ENCODE measurements around the gene CCDC71.
A peak's percentile ranks its signal among the peaks of the same experiment; 100 is the strongest.

Gene CCDC71

DNA sequence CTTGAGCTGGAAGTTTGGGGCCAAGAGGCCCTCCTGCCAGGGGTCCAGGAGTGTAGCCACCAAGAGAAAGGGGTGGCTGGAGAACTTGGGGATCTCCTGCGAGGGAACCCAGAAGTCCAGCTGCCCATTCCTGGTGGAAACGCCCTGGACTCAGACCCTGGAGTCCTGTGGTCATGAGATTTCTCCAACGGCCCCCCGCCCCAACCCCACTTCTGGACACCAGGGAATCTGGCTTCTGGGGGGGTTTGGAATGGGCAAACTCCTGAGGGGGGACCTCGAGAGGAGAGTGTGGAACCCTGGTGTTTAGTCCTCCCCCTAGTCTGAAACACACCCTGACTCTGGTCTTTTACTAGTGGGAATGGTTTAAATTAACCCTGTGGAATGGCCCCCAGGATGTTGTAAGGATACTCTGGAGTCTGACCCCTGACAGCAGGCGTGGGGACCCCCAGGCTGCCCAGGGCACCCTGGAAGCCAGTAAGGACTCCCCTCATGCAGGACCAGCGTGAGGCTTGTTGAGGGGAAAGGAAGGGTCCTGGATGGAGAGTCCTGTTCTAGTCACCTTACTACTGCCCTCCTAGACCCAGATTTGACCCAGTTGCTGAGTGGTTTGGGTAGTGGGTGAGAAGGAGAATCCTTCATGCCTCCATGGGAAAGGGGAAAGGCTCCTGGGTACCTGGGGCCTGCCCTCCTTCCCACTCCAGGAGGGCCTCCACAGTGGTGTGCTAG, 5.8 kb upstream of the CCDC71 start:
- peaks cover 0 to 35% (median 30%) of the 10 kb centered on the region in 5 donors for H3K36me3 ChIP-seq (ENCODE audit: control insufficient read depth in 5 of 5, insufficient read depth in 5 of 5, low read length in 5 of 5)
- H3K27me3 ChIP-seq (ENCODE audit: control insufficient read depth in 5 of 5, insufficient read depth in 4 of 5, low read length in 5 of 5): no peaks in the 10 kb centered on the region
- H3K4me3 ChIP-seq (ENCODE audit: low read depth in 1 of 5, low read length in 5 of 5): peak overlapping the region; percentile 88 to 94 (median 90)
- peak overlapping the region; percentile 92 for H3K27ac ChIP-seq (ENCODE audit: low read depth, low read length)
- no peaks in the 10 kb centered on the region for H3K9me3 ChIP-seq (ENCODE audit: control insufficient read depth in 5 of 5, low read length in 5 of 5)
- peaks cover 16 to 67% (median 62%) of the 10 kb centered on the region in 5 donors for H3K4me1 ChIP-seq (ENCODE audit: control insufficient read depth in 5 of 5, insufficient read depth in 5 of 5, low read length in 5 of 5)
- H3K9ac ChIP-seq (ENCODE audit: low read length in 5 of 5): peak overlapping the region; percentile 91 to 95 (median 94)

GRCh38 chr3:49171119-49171774, 5.1 kb upstream of the CCDC71 start, which contains the start of gene KLHDC8B:
TSS of gene KLHDC8B (plus strand) at chr3:49171598. CDS start at chr3:49172770, 1,172 bp downstream.
- H3K9me3 ChIP-seq (ENCODE audit: control insufficient read depth in 5 of 5, low read length in 5 of 5): no peaks in the 10 kb centered on the region
- peaks cover 18 to 66% (median 62%) of the 10 kb centered on the region in 5 donors for H3K4me1 ChIP-seq (ENCODE audit: control insufficient read depth in 5 of 5, insufficient read depth in 5 of 5, low read length in 5 of 5)
- no peaks in the 10 kb centered on the region for H3K27me3 ChIP-seq (ENCODE audit: control insufficient read depth in 5 of 5, insufficient read depth in 4 of 5, low read length in 5 of 5)
- H3K4me3 ChIP-seq (ENCODE audit: low read depth in 1 of 5, low read length in 5 of 5): peak within 1 kb of the TSS; percentile 88 to 94 (median 90)
- peaks cover 0 to 29% (median 23%) of the 10 kb centered on the region in 5 donors for H3K36me3 ChIP-seq (ENCODE audit: control insufficient read depth in 5 of 5, insufficient read depth in 5 of 5, low read length in 5 of 5)
- peak within 1 kb of the TSS; percentile 92 for H3K27ac ChIP-seq (ENCODE audit: low read depth, low read length)
- peak within 1 kb of the TSS; percentile 91 to 95 (median 94) for H3K9ac ChIP-seq (ENCODE audit: low read length in 5 of 5)

DNA sequence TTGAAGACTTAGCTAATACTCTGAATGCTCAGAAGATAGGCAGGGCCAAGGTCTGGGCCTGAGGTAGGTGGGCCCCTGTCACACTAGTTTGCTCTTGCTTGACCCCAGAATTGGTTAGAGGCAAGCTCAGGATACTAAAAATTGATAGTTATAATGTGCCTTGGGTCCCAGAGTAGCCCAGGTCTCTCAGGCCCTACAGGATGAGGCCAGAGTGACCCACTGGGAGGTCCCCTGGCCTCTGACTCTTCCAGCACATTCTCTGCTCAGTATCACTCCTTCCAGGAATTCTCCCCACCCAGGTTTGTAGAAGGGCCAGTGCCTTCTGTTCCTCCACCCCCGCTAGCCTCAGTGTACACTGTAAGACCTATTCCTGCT, 4.6 kb upstream of the CCDC71 start:
- peak overlapping the region; percentile 56 to 95 (median 93) for H3K9ac ChIP-seq (ENCODE audit: low read length in 5 of 5)
- peak overlapping the region; percentile 54 to 90 (median 90) for H3K4me3 ChIP-seq (ENCODE audit: low read depth in 1 of 5, low read length in 5 of 5)
- H3K27me3 ChIP-seq (ENCODE audit: control insufficient read depth in 5 of 5, insufficient read depth in 4 of 5, low read length in 5 of 5): no peaks in the 10 kb centered on the region
- H3K4me1 ChIP-seq (ENCODE audit: control insufficient read depth in 5 of 5, insufficient read depth in 5 of 5, low read length in 5 of 5): peaks cover 18 to 63% (median 58%) of the 10 kb centered on the region in 5 donors
- no peaks in the 10 kb centered on the region for H3K9me3 ChIP-seq (ENCODE audit: control insufficient read depth in 5 of 5, low read length in 5 of 5)
- peaks cover 0 to 23% (median 18%) of the 10 kb centered on the region in 5 donors for H3K36me3 ChIP-seq (ENCODE audit: control insufficient read depth in 5 of 5, insufficient read depth in 5 of 5, low read length in 5 of 5)
- peak overlapping the region; percentile 92 for H3K27ac ChIP-seq (ENCODE audit: low read depth, low read length)

GRCh38 chr3:49166752-49167556, 823 bp upstream of the CCDC71 start:
- Histone ChIP-seq H3K9ac (ENCODE audit: low read length in 5 of 5) (peak overlapping the region in 2 of 5 donors; percentile 58 to 60), H3K4me3 (ENCODE audit: low read depth in 1 of 5, low read length in 5 of 5) (peak overlapping the region; percentile 75 to 83 (median 79)), H3K27me3 (ENCODE audit: control insufficient read depth in 5 of 5, insufficient read depth in 4 of 5, low read length in 5 of 5) (no peaks in the 10 kb centered on the region), H3K9me3 (ENCODE audit: control insufficient read depth in 5 of 5, low read length in 5 of 5) (no peaks in the 10 kb centered on the region), H3K27ac (ENCODE audit: low read depth, low read length) (peak overlapping the region; percentile 73), H3K4me1 (ENCODE audit: control insufficient read depth in 5 of 5, insufficient read depth in 5 of 5, low read length in 5 of 5) (peaks cover 8 to 43% (median 37%) of the 10 kb centered on the region in 5 donors), H3K36me3 (ENCODE audit: control insufficient read depth in 5 of 5, insufficient read depth in 5 of 5, low read length in 5 of 5) (peaks cover 0 to 24% (median 18%) of the 10 kb centered on the region in 5 donors)

- Histone ChIP-seq H3K27me3 (ENCODE audit: control insufficient read depth in 5 of 5, insufficient read depth in 4 of 5, low read length in 5 of 5) (no peaks in the 10 kb centered on the region), H3K36me3 (ENCODE audit: control insufficient read depth in 5 of 5, insufficient read depth in 5 of 5, low read length in 5 of 5) (peaks cover 0 to 32% (median 24%) of the 10 kb centered on the region in 5 donors), H3K9me3 (ENCODE audit: control insufficient read depth in 5 of 5, low read length in 5 of 5) (no peaks in the 10 kb centered on the region), H3K4me3 (ENCODE audit: low read depth in 1 of 5, low read length in 5 of 5) (peak overlapping the region; percentile 75 to 83 (median 80)), H3K27ac (ENCODE audit: low read depth, low read length) (peak overlapping the region; percentile 73), H3K4me1 (ENCODE audit: control insufficient read depth in 5 of 5, insufficient read depth in 5 of 5, low read length in 5 of 5) (peaks cover 4 to 28% (median 24%) of the 10 kb centered on the region in 5 donors), H3K9ac (ENCODE audit: low read length in 5 of 5) (peak overlapping the region; percentile 82 to 91 (median 88))
These were observed 979 bp downstream of the CCDC71 start for GRCh38 chr3:49164983-49165720.

GRCh38 chr3:49163609-49164008, 2.5 kb downstream of the CCDC71 start:
- Histone ChIP-seq H3K9ac (ENCODE audit: low read length in 5 of 5) (no peak overlapping the region), H3K27me3 (ENCODE audit: control insufficient read depth in 5 of 5, insufficient read depth in 4 of 5, low read length in 5 of 5) (no peaks in the 10 kb centered on the region), H3K36me3 (ENCODE audit: control insufficient read depth in 5 of 5, insufficient read depth in 5 of 5, low read length in 5 of 5) (peaks cover 0 to 32% (median 24%) of the 10 kb centered on the region in 5 donors), H3K4me3 (ENCODE audit: low read depth in 1 of 5, low read length in 5 of 5) (no peak overlapping the region), H3K27ac (ENCODE audit: low read depth, low read length) (no peak overlapping the region), H3K9me3 (ENCODE audit: control insufficient read depth in 5 of 5, low read length in 5 of 5) (no peaks in the 10 kb centered on the region), H3K4me1 (ENCODE audit: control insufficient read depth in 5 of 5, insufficient read depth in 5 of 5, low read length in 5 of 5) (peaks cover 4 to 28% (median 23%) of the 10 kb centered on the region in 5 donors)

- H3K4me3 ChIP-seq (ENCODE audit: low read depth in 1 of 5, low read length in 5 of 5): no peak overlapping the region
- H3K27me3 ChIP-seq (ENCODE audit: control insufficient read depth in 5 of 5, insufficient read depth in 4 of 5, low read length in 5 of 5): no peaks in the 10 kb centered on the region
- H3K4me1 ChIP-seq (ENCODE audit: control insufficient read depth in 5 of 5, insufficient read depth in 5 of 5, low read length in 5 of 5): peaks cover 4 to 28% (median 23%) of the 10 kb centered on the region in 5 donors
- no peak overlapping the region for H3K27ac ChIP-seq (ENCODE audit: low read depth, low read length)
- H3K9me3 ChIP-seq (ENCODE audit: control insufficient read depth in 5 of 5, low read length in 5 of 5): no peaks in the 10 kb centered on the region
- peaks cover 0 to 32% (median 24%) of the 10 kb centered on the region in 5 donors for H3K36me3 ChIP-seq (ENCODE audit: control insufficient read depth in 5 of 5, insufficient read depth in 5 of 5, low read length in 5 of 5)
- no peak overlapping the region for H3K9ac ChIP-seq (ENCODE audit: low read length in 5 of 5)
These were observed 3.2 kb downstream of the CCDC71 start for GRCh38 chr3:49162751-49163419.

- H3K9me3 ChIP-seq (ENCODE audit: control insufficient read depth in 5 of 5, low read length in 5 of 5): no peaks in the 10 kb centered on the region
- H3K4me1 ChIP-seq (ENCODE audit: control insufficient read depth in 5 of 5, insufficient read depth in 5 of 5, low read length in 5 of 5): peaks cover 4 to 28% (median 23%) of the 10 kb centered on the region in 5 donors
- H3K4me3 ChIP-seq (ENCODE audit: low read depth in 1 of 5, low read length in 5 of 5): no peak overlapping the region
- H3K27me3 ChIP-seq (ENCODE audit: control insufficient read depth in 5 of 5, insufficient read depth in 4 of 5, low read length in 5 of 5): no peaks in the 10 kb centered on the region
- H3K9ac ChIP-seq (ENCODE audit: low read length in 5 of 5): peak overlapping the region in 2 of 5 donors; percentile 22 to 47
- H3K36me3 ChIP-seq (ENCODE audit: control insufficient read depth in 5 of 5, insufficient read depth in 5 of 5, low read length in 5 of 5): peaks cover 0 to 32% (median 24%) of the 10 kb centered on the region in 5 donors
- no peak overlapping the region for H3K27ac ChIP-seq (ENCODE audit: low read depth, low read length)
These were observed 4.2 kb downstream of the CCDC71 start for GRCh38 chr3:49161808-49162530.

All from subcutaneous abdominal adipose tissue (tissue), 5 donors.